NCI-H128 (cell line): ENCODE measurements around the gene NPHP1.
A peak's percentile ranks its signal among the peaks of the same experiment; 100 is the strongest.
"Not testable (repeated sequence)": the region's sequence is repeated elsewhere in the genome, so short reads cannot be mapped to it uniquely, and the experiment has no call there.

Experiments used
- DNase-seq: peaks from one replicate; lab custom pipeline; 2025; ENCODE audit not compliant: unreplicated experiment; lab: John Stamatoyannopoulos, UW

The NPHP1 gene

GRCh38 chr2:110204408-110205385 is at the start of gene NPHP1:
TSS of gene NPHP1 (minus strand) at chr2:110205013. CDS start at chr2:110204968, 45 bp downstream.
- DNase-seq = peak; percentile 35

DNA sequence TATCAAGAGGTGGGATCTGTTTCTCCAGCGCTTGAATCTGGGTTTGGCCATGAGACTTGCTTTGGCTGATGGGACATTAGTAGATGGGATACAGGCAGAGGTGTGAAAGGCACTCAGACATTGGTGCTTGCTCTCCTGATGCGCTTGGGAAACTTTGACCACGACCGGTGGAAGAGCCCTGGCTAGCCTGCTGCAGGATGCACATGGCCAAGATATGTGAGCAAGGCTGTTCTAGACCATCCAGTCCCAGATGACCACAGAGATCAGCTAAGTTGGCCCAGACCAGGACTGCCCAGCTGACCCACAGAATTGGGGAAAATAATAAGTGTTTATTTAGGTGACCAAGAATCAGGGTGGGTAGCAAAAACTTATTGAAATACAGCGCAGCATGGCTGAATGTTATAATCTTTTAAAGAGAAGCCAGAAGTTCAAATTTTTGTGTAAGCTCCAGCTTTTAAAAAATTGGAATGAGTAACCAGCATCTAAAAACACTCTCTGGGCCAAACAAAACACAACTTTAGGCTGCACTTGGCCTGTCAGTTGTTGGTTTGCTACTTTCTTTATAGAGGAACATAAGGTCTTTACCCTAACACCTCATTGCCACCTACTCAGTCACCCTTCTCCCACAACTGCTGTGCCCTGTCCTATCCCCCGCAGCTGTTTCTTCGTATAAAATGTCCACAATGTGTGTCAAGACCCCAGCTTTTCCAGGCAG is 43.4 kb upstream of the NPHP1 start:
- not testable (repeated sequence) for DNase-seq

GRCh38 chr2:110245488-110246435 is 40.9 kb upstream of the NPHP1 start:
- DNase-seq = not testable (repeated sequence)

- DNase-seq = not testable (repeated sequence)
Observed at GRCh38 chr2:110243283-110243682, 38.5 kb upstream of the NPHP1 start.

DNA sequence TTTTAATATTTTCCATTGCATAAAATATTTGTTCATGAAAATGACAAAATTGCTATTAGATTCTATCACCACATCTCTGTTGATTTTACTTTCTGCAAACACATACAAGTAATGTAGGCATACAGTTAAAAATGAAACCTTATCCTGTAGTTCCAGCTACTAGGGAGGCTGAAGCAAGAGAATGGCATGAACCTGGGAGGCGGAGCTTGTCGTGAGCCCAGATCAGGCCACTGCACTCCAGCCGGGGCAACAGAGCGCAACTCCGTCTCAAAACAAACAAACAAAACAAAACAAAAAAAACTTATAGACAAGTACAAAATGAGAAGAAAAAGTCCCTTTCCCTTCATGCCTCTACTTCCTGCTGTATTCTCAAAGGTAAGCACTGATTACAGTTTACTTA is 29.7 kb upstream of the NPHP1 start:
- not testable (repeated sequence) for DNase-seq

GRCh38 chr2:110229886-110230285 is 25.1 kb upstream of the NPHP1 start:
- DNase-seq = not testable (repeated sequence)

DNA sequence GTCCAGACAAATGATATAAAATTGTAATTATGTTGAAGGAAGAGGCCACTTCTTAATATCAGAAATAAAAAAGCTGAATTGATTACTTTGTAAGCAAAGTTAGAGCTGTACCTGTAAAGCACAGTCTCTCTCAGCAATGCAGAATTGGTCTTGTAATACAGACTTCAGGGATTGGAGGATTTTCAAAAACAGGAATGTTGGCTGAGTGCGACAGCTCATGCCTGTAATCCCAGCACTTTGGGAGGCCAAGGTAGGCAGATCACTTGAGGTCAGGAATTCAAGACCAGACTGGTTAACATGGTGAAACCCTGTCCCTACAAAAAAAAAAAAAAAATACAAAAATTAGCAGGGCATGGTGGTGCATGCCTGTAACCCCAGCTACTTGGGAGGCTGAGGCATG is 17.8 kb upstream of the NPHP1 start:
- not testable (repeated sequence) for DNase-seq

DNA sequence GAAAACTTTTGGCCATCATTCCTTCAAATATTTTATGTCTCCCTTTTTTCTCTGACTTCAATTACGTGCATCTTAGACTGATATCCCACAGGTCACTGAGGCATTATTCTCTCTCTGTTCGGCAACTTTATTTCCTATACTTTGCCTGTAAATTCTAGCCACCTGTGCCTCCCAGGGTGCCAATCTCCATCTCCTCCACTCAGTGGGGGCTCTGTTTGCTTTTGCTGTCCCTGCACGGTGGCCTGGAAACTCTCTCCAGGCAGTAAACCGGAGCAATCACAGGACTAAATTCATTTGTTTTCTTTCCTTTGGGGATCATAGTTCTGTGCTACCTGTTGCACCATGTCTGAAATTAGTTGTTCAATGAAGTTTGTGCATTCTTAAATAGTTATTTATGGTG is 17.1 kb upstream of the NPHP1 start:
- DNase-seq = no peak

DNA sequence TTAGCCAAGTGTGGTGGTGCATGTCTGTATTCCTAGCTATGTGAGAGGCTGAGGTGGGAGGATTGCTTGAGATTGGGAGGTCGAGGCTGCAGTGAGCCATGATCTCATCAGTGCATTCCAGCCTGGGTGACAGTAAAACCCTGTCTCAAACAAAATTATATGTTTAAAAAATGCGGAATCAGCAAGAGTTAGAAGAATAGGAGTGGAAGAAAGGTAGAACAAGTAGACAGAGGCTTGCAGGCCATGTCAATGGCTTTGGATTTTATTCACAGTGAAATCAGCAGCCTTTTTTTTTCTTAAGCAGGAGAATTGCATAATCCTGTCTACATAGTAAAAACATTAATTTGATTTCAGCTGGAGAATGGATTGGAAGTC is 15.4 kb upstream of the NPHP1 start:
- no peak for DNase-seq

- DNase-seq = no peak
Observed at GRCh38 chr2:110219496-110220189, 14.8 kb upstream of the NPHP1 start.

DNA sequence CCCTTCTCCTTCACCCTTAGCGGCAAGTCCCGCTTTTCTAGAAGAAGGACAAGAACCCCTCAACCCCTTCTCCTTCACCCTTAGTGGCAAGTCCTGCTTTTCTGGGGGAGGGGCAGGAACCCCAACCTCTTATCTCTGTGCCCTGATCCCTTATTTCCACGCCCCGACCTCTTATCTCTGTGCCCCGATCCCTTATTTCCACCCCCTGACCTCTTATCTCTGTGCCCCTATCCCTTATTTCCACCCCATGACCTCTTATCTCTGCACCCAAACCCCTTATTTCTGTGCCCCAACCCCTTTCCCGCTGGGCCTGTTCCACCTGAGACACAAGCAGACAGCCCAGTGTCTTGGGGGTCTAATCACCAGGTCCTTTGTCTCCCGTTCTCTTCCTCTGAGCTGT is 14.1 kb upstream of the NPHP1 start:
- not testable (repeated sequence) for DNase-seq

- no peak for DNase-seq
Observed at GRCh38 chr2:110216803-110217202, 12.0 kb upstream of the NPHP1 start.

DNA sequence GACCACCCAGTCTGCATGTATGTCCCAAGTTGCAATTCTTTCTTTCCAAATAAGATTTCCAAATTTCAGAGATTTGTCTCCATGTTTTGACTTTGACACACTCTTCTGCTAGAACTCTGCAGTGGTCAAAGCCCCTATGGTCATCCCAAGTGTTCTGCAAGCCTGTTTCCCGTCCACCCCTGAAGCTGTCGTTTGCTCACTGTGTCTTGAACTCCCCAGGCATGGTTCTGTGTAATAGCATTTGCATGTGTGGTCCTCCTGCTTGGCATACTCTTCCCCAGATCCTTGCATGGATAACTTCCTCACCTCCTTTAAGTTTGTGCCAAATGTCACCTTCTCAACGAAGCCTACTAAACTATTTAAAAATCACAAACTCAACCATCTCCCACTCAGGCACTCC is 11.4 kb upstream of the NPHP1 start:
- no peak for DNase-seq

DNA sequence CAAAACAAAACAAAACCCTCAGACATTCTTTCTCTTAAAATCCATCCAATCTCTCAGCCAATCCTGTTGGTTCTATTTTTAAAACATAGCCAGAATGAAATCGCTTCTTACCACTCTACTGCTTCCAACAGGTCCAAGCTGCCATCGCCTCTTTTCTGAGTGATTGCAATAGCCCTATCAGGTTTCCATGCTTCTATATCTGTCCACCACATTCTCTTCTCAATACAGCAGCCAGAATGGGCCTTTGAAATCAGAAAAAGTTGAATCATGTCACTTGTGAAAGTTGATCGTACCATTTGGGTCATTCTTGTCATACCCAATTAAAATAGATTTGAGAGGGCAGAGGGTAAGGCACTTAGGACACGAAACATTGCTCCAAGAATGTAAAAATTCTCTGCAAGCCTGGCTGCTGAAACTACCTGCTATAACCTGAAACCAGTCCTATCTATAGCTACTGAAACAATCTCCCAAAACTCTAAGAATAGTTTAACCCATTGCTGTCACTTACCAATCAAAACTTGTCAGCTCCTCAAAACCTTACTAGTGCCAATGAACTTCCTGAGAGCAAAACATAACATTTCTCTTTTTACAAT is 10.8 kb upstream of the NPHP1 start:
- DNase-seq = no peak

DNA sequence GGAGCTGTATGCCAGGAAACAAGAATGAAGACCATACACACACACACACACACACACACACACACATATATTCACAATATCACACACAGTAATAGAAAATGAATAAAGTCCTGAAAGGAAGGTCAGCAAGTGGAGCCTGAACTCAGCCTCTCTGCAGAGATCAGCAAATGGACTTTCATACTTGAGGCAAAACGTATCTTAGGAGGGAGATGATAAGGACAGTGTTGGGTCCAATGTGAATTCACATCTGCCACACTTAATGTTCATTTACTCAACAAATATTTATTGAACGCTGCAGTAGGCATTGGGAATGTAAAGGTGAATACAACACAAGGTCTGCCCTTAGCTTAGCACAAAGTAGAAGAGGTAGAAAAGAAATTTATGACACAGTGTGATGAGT is 10.3 kb upstream of the NPHP1 start:
- no peak for DNase-seq

- not testable (repeated sequence) for DNase-seq
Observed at GRCh38 chr2:110213522-110213921, 8.7 kb upstream of the NPHP1 start.

- peak; percentile 9 for DNase-seq
Observed at GRCh38 chr2:110211938-110212858, 7.4 kb upstream of the NPHP1 start, which contains the start of gene MTLN. TSS of gene MTLN (minus strand) at chr2:110212547. CDS start at chr2:110212525, 22 bp downstream.

GRCh38 chr2:110205660-110206455 is 1.0 kb upstream of the NPHP1 start:
- no peak for DNase-seq
